Astrocyte (in vitro differentiated cells and primary cell): ENCODE data around the gene DNAJC6. TPM values are rescaled to one million over a fixed set of nuclear protein-coding genes. Genes with fewer than 3 reads are reported as not detected.

Source experiments
- DNase-seq: peaks from one replicate; pipeline ENCODE4 v3.0.0-alpha.2; 2010; ENCODE audit warnings: low read depth
- FAIRE-seq: peaks from 2 replicates; lab custom pipeline; 2011; peaks lifted over from hg19 to GRCh38; lab: Jason Lieb, UNC
- H2AFZ ChIP-seq: 2 replicates; pipeline ENCODE4 v1.6.0; 2012; ENCODE audit warnings: low read depth, low read length, inconsistent platforms
- H3K27ac ChIP-seq: 2 replicates; pipeline ENCODE4 v1.5.1; 2011; ENCODE audit warnings: low read depth, low read length, inconsistent platforms
- H3K27me3 ChIP-seq: 2 replicates; pipeline ENCODE4 v1.6.0; 2011; ENCODE audit warnings: low read length, inconsistent platforms; ENCODE audit not compliant: insufficient read depth
- H3K36me3 ChIP-seq: 2 replicates; pipeline ENCODE4 v1.5.1; 2011; ENCODE audit warnings: low read length, inconsistent platforms; ENCODE audit not compliant: insufficient read depth
- H3K4me1 ChIP-seq: 2 replicates; pipeline ENCODE4 v1.5.1; 2011; ENCODE audit warnings: low read length, inconsistent platforms; ENCODE audit not compliant: insufficient read depth
- H3K4me2 ChIP-seq: 2 replicates; pipeline ENCODE4 v1.6.0; 2012; ENCODE audit warnings: low read length, inconsistent platforms
- H3K4me3 ChIP-seq: 2 replicates; pipeline ENCODE4 v1.5.1; 2011; ENCODE audit warnings: low read depth, mild to moderate bottlenecking, low read length, inconsistent platforms; ENCODE audit not compliant: insufficient read depth
- H3K79me2 ChIP-seq: 2 replicates; pipeline ENCODE4 v1.6.0; 2012; ENCODE audit warnings: mild to moderate bottlenecking, low read length, inconsistent platforms; ENCODE audit not compliant: insufficient read depth
- H3K9ac ChIP-seq: 2 replicates; pipeline ENCODE4 v1.6.0; 2012; ENCODE audit warnings: mild to moderate bottlenecking, low read length, inconsistent platforms
- H3K9me3 ChIP-seq: 2 replicates; pipeline ENCODE4 v1.5.1; 2012; ENCODE audit warnings: low read depth, mild to moderate bottlenecking, low read length, inconsistent platforms; ENCODE audit not compliant: insufficient read depth
- H4K20me1 ChIP-seq: 2 replicates; pipeline ENCODE4 v1.6.0; 2012; ENCODE audit warnings: low read length, inconsistent platforms; ENCODE audit not compliant: insufficient read depth
- H3K27ac Mint-ChIP-seq: one replicate; pipeline ENCODE4 v1.8.0; 2021; ENCODE audit warnings: mild to moderate bottlenecking, mixed read lengths; ENCODE audit not compliant: unreplicated experiment
- H3K27me3 Mint-ChIP-seq: one replicate; pipeline ENCODE4 v1.8.0; 2021; ENCODE audit warnings: low read depth, mixed read lengths; ENCODE audit not compliant: unreplicated experiment
- H3K36me3 Mint-ChIP-seq: one replicate; pipeline ENCODE4 v1.8.0; 2021; ENCODE audit warnings: low read depth, mixed read lengths; ENCODE audit not compliant: unreplicated experiment
- H3K4me1 Mint-ChIP-seq: one replicate; pipeline ENCODE4 v1.8.0; 2021; ENCODE audit warnings: low read depth, mixed read lengths; ENCODE audit not compliant: unreplicated experiment
- H3K4me3 Mint-ChIP-seq: one replicate; pipeline ENCODE4 v1.8.0; 2021; ENCODE audit warnings: mild to moderate bottlenecking, moderate library complexity, mixed read lengths; ENCODE audit not compliant: unreplicated experiment
- H3K9me3 Mint-ChIP-seq: one replicate; pipeline ENCODE4 v1.8.0; 2021; ENCODE audit warnings: mild to moderate bottlenecking, mixed read lengths; ENCODE audit not compliant: unreplicated experiment
- CTCF ChIP-seq: IDR thresholded peaks from 2 replicates; pipeline ENCODE4 v1.5.1; 2011; ENCODE audit warnings: low read depth, mild to moderate bottlenecking, inconsistent platforms, low read length, moderate library complexity; ENCODE audit not compliant: insufficient read depth
- EZH2 ChIP-seq: IDR thresholded peaks from 2 replicates; pipeline ENCODE4 v1.6.1; 2012; ENCODE audit warnings: mild to moderate bottlenecking, low read length, inconsistent platforms; ENCODE audit not compliant: insufficient read depth
- total RNA-seq: library from RNA; stranded (reverse); gene quantifications from 2 replicates; pipeline ENCODE4 v1.2.1, GENCODE V29; 2021

The DNAJC6 gene
- total RNA-seq, 1 donor from 2014 or later: 8.9 TPM

- no peak for TF ChIP-seq CTCF
- TF ChIP-seq EZH2: no peak
- no peaks in the 10 kb centered on the region for H3K36me3 ChIP-seq
- peaks cover under 1% of the 10 kb centered on the region for H3K36me3 Mint-ChIP-seq
- H3K4me1 Mint-ChIP-seq: peaks cover 2% of the 10 kb centered on the region
- no peak for DNase-seq
- FAIRE-seq: no peak
- H3K27me3 ChIP-seq: no peaks in the 10 kb centered on the region
- no peaks in the 10 kb centered on the region for H3K79me2 ChIP-seq
- no peaks in the 10 kb centered on the region for H3K9me3 ChIP-seq
- no peak overlapping the region for H2AFZ ChIP-seq
- H3K27me3 Mint-ChIP-seq: no peaks in the 10 kb centered on the region
- H3K9ac ChIP-seq: no peak overlapping the region
- H3K4me2 ChIP-seq: no peak overlapping the region
- H3K9me3 Mint-ChIP-seq: peaks cover 7% of the 10 kb centered on the region
- peaks cover 3% of the 10 kb centered on the region for H3K4me1 ChIP-seq
- H4K20me1 ChIP-seq: no peaks in the 10 kb centered on the region
- H3K4me3 ChIP-seq: no peak overlapping the region
- no peak overlapping the region for H3K27ac ChIP-seq
- H3K4me3 Mint-ChIP-seq: no peak overlapping the region
- no peak overlapping the region for H3K27ac Mint-ChIP-seq
These were observed 134.3 kb downstream of the DNAJC6 start for GRCh38 chr1:65443647-65444046.

- H4K20me1 ChIP-seq: no peaks in the 10 kb centered on the region
- no peak overlapping the region for H3K4me3 ChIP-seq
- H3K27me3 Mint-ChIP-seq: no peaks in the 10 kb centered on the region
- H3K4me2 ChIP-seq: no peak overlapping the region
- peaks cover 2% of the 10 kb centered on the region for H3K4me1 Mint-ChIP-seq
- TF ChIP-seq EZH2 (no peak), CTCF (no peak)
- DNase-seq (no peak), FAIRE-seq (no peak)
- H2AFZ ChIP-seq: no peak overlapping the region
- H3K4me1 ChIP-seq: peaks cover 3% of the 10 kb centered on the region
- H3K36me3 Mint-ChIP-seq: no peaks in the 10 kb centered on the region
- no peaks in the 10 kb centered on the region for H3K36me3 ChIP-seq
- no peaks in the 10 kb centered on the region for H3K27me3 ChIP-seq
- no peak overlapping the region for H3K4me3 Mint-ChIP-seq
- H3K9me3 Mint-ChIP-seq: peaks cover 7% of the 10 kb centered on the region
- no peak overlapping the region for H3K27ac Mint-ChIP-seq
- no peak overlapping the region for H3K9ac ChIP-seq
- no peaks in the 10 kb centered on the region for H3K79me2 ChIP-seq
- H3K9me3 ChIP-seq: no peaks in the 10 kb centered on the region
- no peak overlapping the region for H3K27ac ChIP-seq
These were observed 134.8 kb downstream of the DNAJC6 start for GRCh38 chr1:65444128-65444640.

DNA sequence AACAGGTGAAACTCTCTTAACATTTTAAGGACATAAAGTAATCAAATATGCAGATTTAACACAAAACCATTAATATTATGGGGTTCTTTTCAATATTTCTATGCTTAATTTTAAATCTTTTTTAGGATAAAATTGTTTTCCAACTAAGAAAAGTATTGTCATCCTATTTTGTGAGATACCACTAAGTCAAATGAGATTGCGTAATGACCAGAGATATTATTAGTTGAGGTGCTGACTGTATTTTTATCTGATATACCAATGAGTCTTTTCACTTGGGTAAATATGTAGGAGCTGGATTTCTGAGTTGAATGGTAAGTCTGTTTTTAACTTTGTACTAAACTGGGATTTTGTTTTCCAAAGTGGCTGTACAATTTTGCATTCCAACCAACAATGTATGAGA is 136.5 kb downstream of the DNAJC6 start:
- Histone ChIP-seq H3K79me2 (no peaks in the 10 kb centered on the region), H3K27me3 (no peaks in the 10 kb centered on the region), H3K9ac (no peak overlapping the region), H3K27ac (no peak overlapping the region), H2AFZ (no peak overlapping the region), H3K9me3 (no peaks in the 10 kb centered on the region), H3K4me1 (no peaks in the 10 kb centered on the region), H3K4me2 (no peak overlapping the region), H3K36me3 (no peaks in the 10 kb centered on the region), H3K4me3 (no peak overlapping the region), H4K20me1 (no peaks in the 10 kb centered on the region)
- Mint-ChIP-seq H3K27ac (no peak overlapping the region), H3K9me3 (peaks cover 7% of the 10 kb centered on the region), H3K27me3 (no peaks in the 10 kb centered on the region), H3K36me3 (no peaks in the 10 kb centered on the region), H3K4me1 (no peaks in the 10 kb centered on the region), H3K4me3 (no peak overlapping the region)
- TF ChIP-seq CTCF (no peak), EZH2 (no peak)
- DNase-seq (no peak), FAIRE-seq (no peak)
